ENCODE measurements around the gene WBP1L.

WBP1L gene

GRCh38 chr10:102759497-102760210 lies 15.9 kb downstream of the WBP1L start:
- DNase-seq = no peak

DNA sequence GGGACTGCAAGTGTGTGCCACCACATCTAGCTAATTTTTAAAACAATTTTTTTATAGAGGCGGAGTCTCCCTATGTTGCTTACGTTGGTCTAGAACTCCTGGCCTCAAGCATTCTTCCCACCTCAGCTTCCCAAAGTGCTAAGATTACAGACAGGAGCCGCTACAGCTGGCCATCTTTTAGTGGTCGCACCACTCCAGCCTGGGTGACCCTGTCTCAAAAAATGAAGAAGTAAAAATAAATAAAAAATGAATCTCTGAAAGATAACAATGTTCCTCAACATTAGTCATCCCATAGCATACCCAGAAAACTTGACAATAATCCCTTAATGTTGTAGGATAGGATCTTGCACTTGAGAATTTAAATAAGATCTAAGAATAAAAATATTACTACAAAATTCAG lies 18.2 kb downstream of the WBP1L start:
- no peak for DNase-seq

- DNase-seq = no peak
These were observed 18.8 kb downstream of the WBP1L start for GRCh38 chr10:102762401-102763015.

DNA sequence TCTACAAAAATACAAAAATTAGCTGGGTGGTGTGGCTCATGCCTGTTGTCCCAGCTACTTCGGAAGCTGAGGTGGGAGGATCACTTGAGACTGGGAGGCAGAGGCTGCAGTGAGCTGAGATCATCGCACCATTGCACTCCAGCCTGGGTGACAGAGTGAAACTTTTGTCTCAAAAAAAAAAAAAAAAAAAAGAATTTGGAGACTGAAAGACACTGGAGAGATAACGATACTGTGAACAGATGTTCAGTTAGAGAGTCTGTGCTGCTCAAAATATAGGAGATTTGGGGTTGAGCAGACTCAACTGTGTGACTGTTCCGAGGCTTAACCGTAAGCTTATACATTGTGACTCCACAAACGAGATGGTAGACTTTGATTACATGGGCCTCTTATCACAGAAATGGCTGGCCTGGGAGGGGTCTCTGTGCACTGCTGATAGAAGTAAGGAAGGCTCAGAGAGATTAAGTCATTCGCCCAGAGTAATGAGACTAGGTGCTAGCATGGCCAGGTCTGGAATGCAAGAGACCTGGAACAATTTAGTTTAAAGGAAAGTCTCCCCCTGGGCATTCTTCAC lies 19.4 kb downstream of the WBP1L start:
- no peak for DNase-seq

GRCh38 chr10:102764470-102765161 lies 20.9 kb downstream of the WBP1L start:
- DNase-seq = no peak

GRCh38 chr10:102765336-102765735 lies 21.6 kb downstream of the WBP1L start:
- no peak for DNase-seq

- no peak for DNase-seq
These were observed 23.8 kb downstream of the WBP1L start for GRCh38 chr10:102767428-102768160.

DNA sequence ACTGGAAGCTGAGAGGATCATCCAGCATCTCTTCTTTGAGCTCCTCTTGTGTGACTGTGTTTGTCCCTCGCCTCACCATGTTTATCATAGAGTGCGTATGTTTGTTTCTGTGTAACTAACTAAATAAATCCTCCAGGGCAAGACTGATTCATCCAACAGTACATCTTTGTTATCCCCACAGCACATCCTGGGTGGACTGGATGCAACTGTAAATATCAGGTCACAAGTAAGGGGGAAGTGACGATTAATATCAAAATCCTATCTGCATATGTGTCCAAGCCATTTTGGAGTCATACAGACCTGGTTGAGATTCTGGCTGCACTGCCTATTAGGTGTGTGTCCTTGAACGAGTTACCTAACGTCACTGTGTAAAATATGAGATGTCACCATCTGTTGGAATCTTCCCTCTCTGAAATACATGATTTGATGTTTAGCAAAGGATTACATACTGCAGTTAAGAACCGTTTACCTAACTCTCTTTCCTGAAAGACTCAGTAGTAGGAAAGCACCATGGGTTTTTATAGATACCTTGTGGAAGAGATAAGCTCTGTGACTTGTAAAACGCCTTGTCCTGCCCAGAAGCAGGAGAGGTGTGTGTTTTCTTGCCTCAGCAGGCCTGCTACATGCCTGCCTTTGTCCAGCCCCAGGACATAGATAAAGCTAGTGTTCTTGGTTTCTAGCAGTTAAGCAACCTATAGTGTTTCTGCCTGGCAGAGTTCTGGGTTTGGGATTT lies 25.8 kb downstream of the WBP1L start:
- no peak for DNase-seq

- DNase-seq = no peak
These were observed 26.3 kb downstream of the WBP1L start for GRCh38 chr10:102770108-102770482.

GRCh38 chr10:102770792-102771191 lies 27.0 kb downstream of the WBP1L start:
- no peak for DNase-seq

DNA sequence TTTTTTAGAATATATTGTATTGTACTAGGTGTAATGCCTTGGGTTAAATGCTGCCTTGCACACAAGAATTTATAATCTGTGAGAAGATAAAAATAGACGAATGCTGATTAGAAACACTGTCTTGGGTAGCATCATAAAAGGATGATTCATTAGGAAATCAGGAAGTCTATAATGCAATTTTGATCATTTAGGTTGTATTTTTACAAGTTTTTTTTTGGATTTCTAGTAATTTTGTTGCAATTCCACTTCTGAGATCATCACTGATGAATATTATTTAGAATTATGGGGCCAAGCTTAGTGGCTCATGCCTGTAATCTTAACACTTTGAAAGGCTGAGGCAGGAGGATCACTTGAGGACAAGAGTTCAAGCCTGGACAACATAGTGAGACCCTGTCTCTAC lies 29.6 kb downstream of the WBP1L start:
- DNase-seq = no peak

- DNase-seq = no peak
These were observed 30.2 kb downstream of the WBP1L start for GRCh38 chr10:102773986-102774385.

- no peak for DNase-seq
These were observed 31.6 kb downstream of the WBP1L start for GRCh38 chr10:102775201-102775934.

DNA sequence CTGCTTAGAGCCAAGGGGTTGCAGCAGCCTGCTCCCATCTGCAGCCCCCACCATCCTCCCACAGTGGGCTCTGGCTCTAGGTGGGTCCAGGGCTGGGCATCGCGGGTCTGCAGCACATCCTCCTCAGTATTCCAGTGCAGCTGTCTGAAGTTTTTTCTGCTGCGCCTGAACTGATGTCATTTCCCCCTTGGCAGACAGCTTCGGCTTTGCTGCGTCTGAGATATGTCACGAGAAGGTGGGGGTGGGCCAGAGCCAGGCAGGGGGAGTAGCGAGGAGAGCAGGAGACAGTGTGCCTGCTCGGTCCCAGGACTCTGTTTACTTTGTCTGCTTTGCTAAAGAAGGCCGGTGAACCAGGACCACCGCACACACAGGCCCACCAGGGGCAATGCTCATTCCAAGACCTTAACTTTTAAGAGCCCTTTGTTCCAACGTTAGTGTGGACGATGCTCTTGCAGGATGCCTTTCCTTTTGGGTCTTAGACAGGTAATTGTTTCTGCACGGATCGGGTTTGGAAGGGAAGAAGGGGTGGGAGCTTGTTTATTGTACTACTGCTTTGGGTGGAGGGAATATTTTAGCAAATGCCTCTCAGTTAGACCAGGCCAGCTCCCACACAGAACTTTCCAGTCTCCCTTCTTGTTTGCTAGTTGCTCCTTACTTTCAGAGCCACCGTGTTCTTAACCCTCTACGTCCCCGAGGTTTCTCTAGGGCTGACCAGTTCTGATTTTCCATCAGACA lies 32.4 kb downstream of the WBP1L start:
- DNase-seq = no peak

GRCh38 chr10:102776779-102777456 lies 33.2 kb downstream of the WBP1L start:
- DNase-seq = no peak

DNA sequence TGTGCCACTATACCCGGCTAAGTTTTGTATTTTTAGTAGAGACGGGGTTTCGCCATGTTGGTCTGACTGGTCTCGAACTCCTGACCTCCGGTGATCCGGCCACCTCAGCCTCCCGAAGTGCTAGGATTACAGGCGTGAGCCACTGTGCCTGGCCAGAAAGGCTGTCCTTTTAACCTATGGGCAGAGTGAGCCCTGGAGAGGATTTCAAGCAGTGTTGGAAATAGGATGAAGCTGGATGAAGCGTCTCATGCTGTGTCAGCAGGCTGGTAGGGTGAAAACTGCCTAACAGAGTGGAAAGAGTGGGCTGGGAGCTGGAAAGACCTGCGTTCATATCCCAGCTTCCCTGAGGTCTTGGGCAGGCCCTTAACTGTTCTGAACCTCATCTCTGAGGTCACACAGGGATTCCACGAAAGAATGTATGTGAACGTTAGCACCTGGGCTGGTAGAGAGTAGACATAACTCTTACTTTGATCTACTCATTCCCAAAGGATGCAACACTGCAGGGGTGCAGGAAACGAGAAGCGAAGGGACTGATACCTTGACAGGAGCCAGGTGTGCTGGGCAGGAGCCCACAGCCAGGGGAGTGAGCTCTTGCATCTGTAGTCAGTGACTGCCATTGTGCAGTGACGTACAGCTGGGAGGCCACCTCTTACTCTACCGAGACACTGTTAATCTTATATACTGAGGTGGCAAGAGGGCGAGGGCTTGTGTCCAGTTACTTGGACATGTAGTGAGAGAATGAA lies 34.1 kb downstream of the WBP1L start:
- DNase-seq = no peak

- no peak for DNase-seq
These were observed 35.0 kb downstream of the WBP1L start for GRCh38 chr10:102778781-102779180.

DNA sequence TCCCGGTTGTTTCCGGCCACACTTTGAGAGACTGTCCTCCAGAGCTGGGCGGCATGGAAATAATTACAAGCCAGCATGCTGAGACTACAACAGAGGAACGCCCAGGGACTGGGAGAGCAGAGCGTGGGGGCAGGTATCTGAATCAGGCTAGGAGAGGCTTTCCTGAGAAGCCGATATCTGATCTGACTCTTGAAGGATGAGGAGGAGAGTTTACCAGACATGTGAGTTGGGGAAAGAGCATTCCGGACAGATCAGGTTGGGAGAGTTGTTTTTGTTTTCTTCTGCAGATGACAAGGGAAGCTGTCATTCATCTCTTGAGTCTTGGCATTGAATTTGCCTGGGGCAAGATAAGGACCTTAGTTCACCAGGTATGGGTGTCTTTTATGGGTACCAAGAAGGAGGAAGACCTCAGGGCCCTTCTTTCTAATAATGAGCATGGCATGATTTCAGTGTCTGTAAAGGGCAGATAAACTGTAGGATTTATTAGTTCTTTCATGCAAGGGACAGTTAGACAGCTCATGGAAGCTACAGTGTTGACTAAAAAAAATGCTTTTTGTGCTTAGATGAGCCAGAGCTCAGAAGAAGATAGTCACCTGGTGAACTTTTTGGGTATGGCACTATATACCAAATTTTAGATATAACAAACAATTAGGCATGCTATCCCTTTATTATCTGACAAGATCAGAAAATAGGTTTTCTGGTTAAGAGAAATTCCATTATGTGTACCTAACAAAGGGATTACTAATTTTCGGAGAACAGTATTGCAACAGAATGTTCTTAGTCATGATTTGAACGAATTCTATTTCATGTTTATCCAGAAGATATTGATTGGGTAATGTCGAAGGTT lies 36.2 kb downstream of the WBP1L start:
- DNase-seq = no peak

DNA sequence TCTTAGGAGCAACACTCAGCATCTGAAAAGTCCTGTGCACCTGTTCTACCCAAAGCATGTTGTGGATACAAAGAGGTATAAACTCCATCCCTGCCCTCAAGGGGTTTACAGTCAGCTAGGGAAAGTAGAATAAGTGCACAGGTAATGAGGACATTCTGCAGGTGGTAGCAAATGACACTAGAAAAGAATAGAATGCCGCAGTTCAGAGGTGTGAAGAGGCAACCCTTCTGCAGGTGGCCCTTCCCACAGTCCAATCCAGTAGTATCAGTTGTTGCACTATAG lies 36.7 kb downstream of the WBP1L start:
- no peak for DNase-seq

All from 8988T (cell line).